HL-60 (cell line): ENCODE data around the gene ZNF236.

Experiments used
- DNase-seq, 2 experiments: peaks; one replicate each; pipeline ENCODE4 v3.0.0-alpha.2; 2010 to 2020; ENCODE audit warnings: low read depth in 1 of 2, low spot score in 1 of 2
- H3K27ac ChIP-seq: fragments of 250-450 bp; sonication (Bioruptor Pico); replicated peaks from 2 replicates; pipeline ENCODE4 v1.5.1; 2020; ENCODE audit warnings: mild to moderate bottlenecking, moderate library complexity
- H3K27me3 ChIP-seq: fragments of 250-450 bp; sonication (Bioruptor Pico); 2 replicates; pipeline ENCODE4 v1.5.1; 2021; ENCODE audit warnings: mild to moderate bottlenecking, moderate library complexity; ENCODE audit not compliant: insufficient read depth, poor library complexity, severe bottlenecking
- H3K4me3 ChIP-seq: replicated peaks from 2 replicates; pipeline ENCODE4 v1.5.1; 2011; ENCODE audit warnings: mild to moderate bottlenecking, control low read depth, low read length; ENCODE audit not compliant: insufficient read depth
- CTCF ChIP-seq: IDR thresholded peaks from one replicate; pipeline ENCODE4 v1.5.1; 2011; ENCODE audit warnings: low read length, control low read depth, inconsistent platforms; ENCODE audit not compliant: insufficient read depth
- GABPA ChIP-seq: IDR thresholded peaks from 2 replicates; pipeline ENCODE4 v1.6.1; 2012; ENCODE audit warnings: low read depth
- POLR2AphosphoS5 ChIP-seq: IDR thresholded peaks from 2 replicates; pipeline ENCODE4 v1.6.1; 2012; ENCODE audit warnings: low read depth
- REST ChIP-seq: IDR thresholded peaks from 2 replicates; pipeline ENCODE4 v1.6.1; 2012; ENCODE audit warnings: low read depth; ENCODE audit not compliant: insufficient replicate concordance
- SPI1 ChIP-seq: IDR thresholded peaks from 2 replicates; pipeline ENCODE4 v1.6.1; 2012; ENCODE audit warnings: low read depth, mild to moderate bottlenecking, borderline replicate concordance

ZNF236 gene

DNA sequence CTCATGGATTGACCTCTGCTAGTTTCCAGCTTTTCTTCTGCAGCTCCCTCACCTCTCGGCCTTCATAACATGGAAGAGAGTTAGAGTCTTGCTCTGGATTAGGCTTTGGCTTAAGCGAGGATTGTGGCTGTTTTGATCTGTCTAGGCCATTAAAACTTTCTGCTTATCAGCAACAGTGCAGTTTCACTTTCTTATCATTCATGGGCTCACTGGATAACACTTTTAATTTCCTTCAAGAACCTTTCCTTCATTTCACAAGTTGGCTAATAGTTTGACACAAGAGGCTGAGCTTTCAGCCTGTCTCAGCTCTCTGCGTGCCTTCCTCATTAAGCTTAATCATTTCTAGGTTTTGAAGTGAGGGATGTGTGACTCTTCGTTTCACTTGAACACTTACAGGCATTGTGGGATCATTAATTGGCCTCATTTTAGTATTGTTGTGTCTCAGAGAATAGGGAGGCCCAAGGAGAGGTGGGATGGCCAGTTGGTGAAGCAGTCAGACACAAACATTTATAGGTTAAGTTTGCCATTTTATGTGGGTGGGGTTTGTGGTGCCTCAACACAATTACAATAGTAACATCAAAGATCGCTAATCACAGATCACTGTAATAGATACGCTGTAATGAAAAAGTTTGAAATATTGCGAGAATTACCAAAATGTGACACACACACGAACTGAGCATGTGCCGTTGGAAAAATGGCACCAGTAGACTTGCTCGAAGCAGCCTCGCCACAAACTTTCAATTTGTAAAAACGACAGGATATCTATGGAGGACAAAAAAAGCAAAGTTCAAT is 129.3 kb downstream of the ZNF236 start:
- TF ChIP-seq GABPA (no peak), SPI1 (no peak), CTCF (no peak), POLR2AphosphoS5 (no peak), REST (no peak)
- Histone ChIP-seq H3K4me3 (no peak overlapping the region), H3K27ac (no peak overlapping the region), H3K27me3 (no peaks in the 10 kb centered on the region)
- DNase-seq = no peak

- Histone ChIP-seq H3K27ac (no peak overlapping the region), H3K4me3 (no peak overlapping the region), H3K27me3 (no peaks in the 10 kb centered on the region)
- DNase-seq = no peak
- TF ChIP-seq SPI1 (no peak), REST (no peak), GABPA (no peak), POLR2AphosphoS5 (no peak), CTCF (no peak)
Measured at GRCh38 chr18:76952747-76953146, 130.4 kb downstream of the ZNF236 start.

- Histone ChIP-seq H3K27me3 (no peaks in the 10 kb centered on the region), H3K27ac (no peak overlapping the region), H3K4me3 (no peak overlapping the region)
- no peak for DNase-seq
- TF ChIP-seq REST = no peak
- TF ChIP-seq GABPA = no peak
Measured at GRCh38 chr18:76953156-76953555, 130.8 kb downstream of the ZNF236 start.
